HG02884 (cell line): ENCODE measurements around the gene OR1J1.

Experiments
- ATAC-seq: cut with Tn5 transposase; IDR thresholded peaks from one replicate; pipeline ENCODE4 v1.9.1; 2021; ENCODE audit warnings: mild to moderate bottlenecking, moderate library complexity; ENCODE audit not compliant: unreplicated experiment

OR1J1 gene

DNA sequence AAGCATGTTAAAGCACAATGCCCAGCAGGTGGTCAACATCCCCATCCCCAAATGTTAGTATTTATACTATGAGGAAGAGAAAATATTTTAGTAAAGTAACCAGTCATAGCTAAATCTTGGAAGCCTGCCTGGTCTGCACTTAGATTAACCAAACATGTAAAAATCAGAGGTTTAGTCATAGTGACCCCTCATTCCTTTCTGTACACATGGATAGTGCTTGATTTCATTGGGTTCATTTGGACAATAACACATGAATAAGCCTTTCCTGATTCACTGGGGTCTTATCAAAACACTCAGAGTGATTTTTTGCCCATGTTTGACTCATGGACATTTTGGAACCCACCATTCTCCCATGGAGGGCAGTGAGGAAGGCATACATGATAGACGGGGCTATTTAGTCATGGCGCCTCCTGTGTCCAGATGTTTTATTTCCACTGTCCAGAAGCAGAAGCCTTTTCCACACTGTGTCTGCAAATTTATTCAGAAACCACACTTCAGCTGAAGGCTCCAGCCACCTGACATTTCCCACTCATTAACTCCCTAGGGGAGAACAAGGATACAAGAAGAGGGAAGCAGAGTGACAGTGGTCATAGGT, 32.5 kb downstream of the OR1J1 start:
- ATAC-seq: no peak

GRCh38 chr9:122444041-122444733, 33.5 kb downstream of the OR1J1 start:
- no peak for ATAC-seq

GRCh38 chr9:122442568-122442967, 35.2 kb downstream of the OR1J1 start:
- no peak for ATAC-seq
